Ascending aorta (tissue), 2 donors: ENCODE results near the gene FAT3. TPM values are rescaled to one million over a fixed set of nuclear protein-coding genes. Genes with fewer than 3 reads are reported as not detected.

ENCODE experiments used
- DNase-seq, 2 donors: peaks; one replicate each; pipeline ENCODE4 v3.0.0-alpha.2; 2019; ENCODE audit warnings: low spot score in 2 of 2
- H3K27ac ChIP-seq, 2 donors: fragments of 200-600 bp; sonication (generic); one replicate each; pipeline ENCODE4 v1.5.1; 2016 to 2017; ENCODE audit warnings: mild to moderate bottlenecking in 1 of 2
- H3K27me3 ChIP-seq: fragments of 200-600 bp; sonication (generic); one replicate; pipeline ENCODE4 v1.5.1; 2017
- H3K36me3 ChIP-seq, 2 donors: fragments of 200-600 bp; sonication (generic); one replicate each; pipeline ENCODE4 v1.5.1; 2016
- H3K4me1 ChIP-seq, 2 donors: fragments of 200-600 bp; sonication (generic); one replicate each; pipeline ENCODE4 v1.5.1; 2016 to 2017; ENCODE audit warnings: mild to moderate bottlenecking in 1 of 2
- H3K4me3 ChIP-seq, 2 donors: fragments of 200-600 bp; sonication (generic); one replicate each; pipeline ENCODE4 v1.5.1; 2016 to 2017; ENCODE audit warnings: mild to moderate bottlenecking in 1 of 2
- H3K9me3 ChIP-seq, 2 donors: fragments of 200-600 bp; sonication (generic); one replicate each; pipeline ENCODE4 v1.5.1; 2016
- CTCF ChIP-seq, 3 experiments: fragments of 200-600 bp in 2 of 3; fragments of 450-650 bp in 1 of 3; sonication (generic) in 2 of 3; IDR thresholded peaks; one replicate each; pipeline ENCODE4 v1.5.1; 2016 to 2019; ENCODE audit warnings: antibody characterized with exemption in 3 of 3, mild to moderate bottlenecking in 1 of 3, moderate library complexity in 1 of 3
- intact Hi-C: fragments of 100-400 bp; cut with DNase I; formaldehyde crosslinking; loops from one replicate; pipeline ENCODE4 v1.15.1; 2023
- total RNA-seq: library from RNA; depleted of rRNA; stranded (reverse); fragments of >200 nt; gene quantifications from one replicate; pipeline ENCODE4 v1.1.0, GENCODE V29; 2016

Gene FAT3
- total RNA-seq, 1 donor from 2014 or later: 2.8 TPM

- intact Hi-C loops: no loop called here
- Histone ChIP-seq H3K36me3 (no peaks in the 10 kb centered on the region), H3K4me1 (no peaks in the 10 kb centered on the region), H3K27ac (no peak overlapping the region), H3K4me3 (no peak overlapping the region), H3K27me3 (no peaks in the 10 kb centered on the region), H3K9me3 (no peaks in the 10 kb centered on the region)
- no peak for DNase-seq
- TF ChIP-seq CTCF (IDR thresholded peaks at IDR 0.05): no peak
These were observed 45.2 kb downstream of the FAT3 start for GRCh38 chr11:92269841-92270240.

GRCh38 chr11:92272651-92273050, 48.0 kb downstream of the FAT3 start:
- Histone ChIP-seq H3K27me3 (no peaks in the 10 kb centered on the region), H3K36me3 (no peaks in the 10 kb centered on the region), H3K4me1 (peaks cover 0 to 3% of the 10 kb centered on the region in 2 donors), H3K4me3 (no peak overlapping the region), H3K9me3 (no peaks in the 10 kb centered on the region), H3K27ac (no peak overlapping the region)
- intact Hi-C loops: no loop called here
- no peak for DNase-seq
- no peak for TF ChIP-seq CTCF (IDR thresholded peaks at IDR 0.05)
